GM19239 (cell line): ENCODE data around the gene RUNX1.
A peak's percentile ranks its signal among the peaks of the same experiment; 100 is the strongest.

Experiments used
- DNase-seq: peaks from one replicate; pipeline ENCODE4 v3.0.0; 2011; ENCODE audit warnings: low spot score; ENCODE audit not compliant: insufficient read length
- FAIRE-seq: peaks from 2 replicates; lab custom pipeline; 2011; peaks lifted over from hg19 to GRCh38; lab: Jason Lieb, UNC

Gene RUNX1

GRCh38 chr21:34912022-34912945, 136.8 kb downstream of the RUNX1 start:
- DNase-seq (no peak), FAIRE-seq (peak; percentile 33)

- no peak for FAIRE-seq
These were observed 137.7 kb downstream of the RUNX1 start for GRCh38 chr21:34911360-34911759.

GRCh38 chr21:34910396-34910795, 138.7 kb downstream of the RUNX1 start:
- DNase-seq (no peak), FAIRE-seq (no peak)

More at GRCh38 chr21:34911360-34911759, 137.7 kb downstream of the RUNX1 start:
- no peak for DNase-seq

GRCh38 chr21:34909492-34910292, 139.4 kb downstream of the RUNX1 start:
- FAIRE-seq (no peak), DNase-seq (no peak)

GRCh38 chr21:34908419-34909055, 140.6 kb downstream of the RUNX1 start:
- FAIRE-seq (no peak), DNase-seq (no peak)

- FAIRE-seq (no peak), DNase-seq (no peak)
These were observed 141.4 kb downstream of the RUNX1 start for GRCh38 chr21:34907461-34908418.

GRCh38 chr21:34906401-34906800, 142.7 kb downstream of the RUNX1 start:
- DNase-seq: no peak
- FAIRE-seq: no peak

GRCh38 chr21:34905218-34905537, 143.9 kb downstream of the RUNX1 start:
- DNase-seq (no peak), FAIRE-seq (no peak)

- FAIRE-seq: no peak
- DNase-seq: no peak
These were observed 144.4 kb downstream of the RUNX1 start for GRCh38 chr21:34904526-34905217.

GRCh38 chr21:34900376-34900775, 148.7 kb downstream of the RUNX1 start:
- DNase-seq: no peak
- no peak for FAIRE-seq

GRCh38 chr21:34899760-34900159, 149.3 kb downstream of the RUNX1 start:
- DNase-seq (no peak), FAIRE-seq (no peak)

GRCh38 chr21:34899302-34899701, 149.8 kb downstream of the RUNX1 start:
- DNase-seq (no peak), FAIRE-seq (no peak)

- FAIRE-seq (no peak), DNase-seq (no peak)
These were observed 151.3 kb downstream of the RUNX1 start for GRCh38 chr21:34897828-34898227.

- DNase-seq (no peak), FAIRE-seq (no peak)
These were observed 154.7 kb downstream of the RUNX1 start for GRCh38 chr21:34894401-34894800.

GRCh38 chr21:34892209-34892608, 156.9 kb downstream of the RUNX1 start:
- DNase-seq: no peak
- FAIRE-seq: peak; percentile 11

- FAIRE-seq (no peak), DNase-seq (no peak)
These were observed 157.5 kb downstream of the RUNX1 start for GRCh38 chr21:34891613-34891943.

- peak; percentile 31 for FAIRE-seq
- no peak for DNase-seq
These were observed 158.1 kb downstream of the RUNX1 start for GRCh38 chr21:34890724-34891612.

GRCh38 chr21:34890470-34890723, 158.7 kb downstream of the RUNX1 start:
- no peak for FAIRE-seq
- no peak for DNase-seq
